ENCODE measurements around the gene EXOC6. TPM values are rescaled to one million over a fixed set of nuclear protein-coding genes. Genes with fewer than 3 reads are reported as not detected.
"Not testable (repeated sequence)": the region's sequence is repeated elsewhere in the genome, so short reads cannot be mapped to it uniquely, and the experiment has no call there.

The EXOC6 gene
- polyA plus RNA-seq, 2 donors, result 1.4 to 2.0 TPM

GRCh38 chr10:93088466-93088865, 240.1 kb downstream of the EXOC6 start:
- no peaks in the 10 kb centered on the region for H3K27me3 ChIP-seq (ENCODE audit: control insufficient read depth in 1 of 2, insufficient read depth in 2 of 2, low read length in 2 of 2)
- no peaks in the 10 kb centered on the region for H3K4me1 ChIP-seq (ENCODE audit: control insufficient read depth in 2 of 2, insufficient read depth in 2 of 2, low read length in 1 of 2)
- 72 to 75% methylated on average over 4 of the region's 4 CpGs for whole genome bisulfite sequencing, 2 donors
- H3K4me3 ChIP-seq (ENCODE audit: low read depth in 1 of 2, low read length in 2 of 2), result no peak overlapping the region
- H3K9me3 ChIP-seq (ENCODE audit: control insufficient read depth in 2 of 2, insufficient read depth in 1 of 2, low read depth in 1 of 2, low read length in 1 of 2), result no peaks in the 10 kb centered on the region
- H3K27ac ChIP-seq (ENCODE audit: low read depth in 2 of 2, low read length in 1 of 2), result no peak overlapping the region
- no peaks in the 10 kb centered on the region for H3K36me3 ChIP-seq (ENCODE audit: control insufficient read depth in 2 of 2, insufficient read depth in 2 of 2, low read length in 1 of 2)

- Histone ChIP-seq H3K4me1 (ENCODE audit: control insufficient read depth in 2 of 2, insufficient read depth in 2 of 2, low read length in 1 of 2) (no peaks in the 10 kb centered on the region), H3K4me3 (ENCODE audit: low read depth in 1 of 2, low read length in 2 of 2) (no peak overlapping the region), H3K27me3 (ENCODE audit: control insufficient read depth in 1 of 2, insufficient read depth in 2 of 2, low read length in 2 of 2) (no peaks in the 10 kb centered on the region), H3K36me3 (ENCODE audit: control insufficient read depth in 2 of 2, insufficient read depth in 2 of 2, low read length in 1 of 2) (no peaks in the 10 kb centered on the region), H3K27ac (ENCODE audit: low read depth in 2 of 2, low read length in 1 of 2) (no peak overlapping the region), H3K9me3 (ENCODE audit: control insufficient read depth in 2 of 2, insufficient read depth in 1 of 2, low read depth in 1 of 2, low read length in 1 of 2) (no peaks in the 10 kb centered on the region)
- whole genome bisulfite sequencing, 2 donors, result 83 to 89% methylated on average over 2 of the region's 2 CpGs
These were observed 242.3 kb downstream of the EXOC6 start for GRCh38 chr10:93090619-93091018.

DNA sequence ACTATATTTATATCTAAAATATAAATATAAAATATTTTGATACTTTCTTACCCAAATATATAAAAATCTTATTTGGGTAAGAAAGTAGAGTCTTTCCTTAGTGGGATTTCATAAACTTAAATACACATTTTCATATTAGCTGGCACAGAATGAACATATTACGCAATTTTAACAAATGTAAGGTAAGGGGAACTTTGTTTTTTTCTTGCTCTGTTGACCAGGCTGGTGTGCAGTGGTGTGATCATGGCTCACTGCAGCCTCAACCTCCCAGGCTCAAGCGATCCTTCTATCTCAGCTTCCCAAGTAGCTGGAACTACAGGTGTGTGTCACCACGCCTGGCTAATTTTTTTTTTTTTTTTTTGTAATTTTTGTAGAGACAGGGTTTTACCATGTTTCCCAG, 243.6 kb downstream of the EXOC6 start:
- H3K4me3 ChIP-seq (ENCODE audit: low read depth in 1 of 2, low read length in 2 of 2), result no peak overlapping the region
- H3K4me1 ChIP-seq (ENCODE audit: control insufficient read depth in 2 of 2, insufficient read depth in 2 of 2, low read length in 1 of 2), result no peaks in the 10 kb centered on the region
- no peaks in the 10 kb centered on the region for H3K36me3 ChIP-seq (ENCODE audit: control insufficient read depth in 2 of 2, insufficient read depth in 2 of 2, low read length in 1 of 2)
- WGBS, 2 donors, result 95 to 96% methylated on average over 3 of the region's 3 CpGs
- H3K9me3 ChIP-seq (ENCODE audit: control insufficient read depth in 2 of 2, insufficient read depth in 1 of 2, low read depth in 1 of 2, low read length in 1 of 2), result no peaks in the 10 kb centered on the region
- no peaks in the 10 kb centered on the region for H3K27me3 ChIP-seq (ENCODE audit: control insufficient read depth in 1 of 2, insufficient read depth in 2 of 2, low read length in 2 of 2)
- H3K27ac ChIP-seq (ENCODE audit: low read depth in 2 of 2, low read length in 1 of 2), result no peak overlapping the region

DNA sequence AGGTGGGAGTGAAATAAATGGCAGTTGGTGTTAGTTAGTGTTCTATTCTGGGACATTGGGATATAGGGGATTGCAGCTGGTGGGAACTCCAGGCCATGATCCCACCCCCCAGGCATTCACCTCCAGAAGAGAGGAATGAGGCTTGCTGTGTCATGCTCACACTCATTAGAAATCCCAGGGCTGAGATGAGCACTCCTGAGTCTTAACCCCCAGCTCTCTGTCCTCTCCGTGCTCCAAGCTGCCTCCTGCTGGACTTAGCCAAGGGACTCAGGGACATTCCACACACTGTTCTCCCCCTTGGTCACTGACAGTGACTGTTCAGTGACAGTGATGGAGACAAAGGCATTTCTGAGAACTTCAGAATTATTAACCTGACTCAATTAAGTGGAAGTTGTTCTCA, 246.9 kb downstream of the EXOC6 start:
- H3K36me3 ChIP-seq (ENCODE audit: control insufficient read depth in 2 of 2, insufficient read depth in 2 of 2, low read length in 1 of 2), result no peaks in the 10 kb centered on the region
- H3K4me1 ChIP-seq (ENCODE audit: control insufficient read depth in 2 of 2, insufficient read depth in 2 of 2, low read length in 1 of 2), result no peaks in the 10 kb centered on the region
- no peaks in the 10 kb centered on the region for H3K27me3 ChIP-seq (ENCODE audit: control insufficient read depth in 1 of 2, insufficient read depth in 2 of 2, low read length in 2 of 2)
- no peak overlapping the region for H3K27ac ChIP-seq (ENCODE audit: low read depth in 2 of 2, low read length in 1 of 2)
- no peak overlapping the region for H3K4me3 ChIP-seq (ENCODE audit: low read depth in 1 of 2, low read length in 2 of 2)
- no peaks in the 10 kb centered on the region for H3K9me3 ChIP-seq (ENCODE audit: control insufficient read depth in 2 of 2, insufficient read depth in 1 of 2, low read depth in 1 of 2, low read length in 1 of 2)
- WGBS, 2 donors, result 63 to 69% methylated on average over 1 of the region's 1 CpG

DNA sequence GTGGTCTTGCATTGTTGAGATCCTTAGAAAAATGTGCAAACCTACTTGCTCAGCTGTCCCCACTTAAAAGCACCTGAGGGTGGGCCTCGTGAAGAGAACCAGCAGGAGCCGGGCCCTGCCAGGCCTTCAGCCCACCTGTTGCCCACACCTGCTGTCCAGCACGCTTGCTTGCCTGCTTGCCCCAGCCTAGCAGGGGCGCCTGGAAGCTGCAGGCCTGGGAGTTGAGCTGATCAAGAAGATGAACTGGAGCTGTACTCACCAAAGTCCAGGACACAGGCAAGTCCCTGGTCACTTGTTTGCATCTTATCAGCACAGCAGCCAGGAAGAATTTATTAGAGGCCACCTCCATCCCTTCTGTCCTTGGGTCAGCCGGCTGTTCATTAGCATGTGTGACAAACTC, 248.6 kb downstream of the EXOC6 start:
- H3K27ac ChIP-seq (ENCODE audit: low read depth in 2 of 2, low read length in 1 of 2), result no peak overlapping the region
- WGBS, 2 donors, result 75 to 81% methylated on average over 5 of the region's 5 CpGs
- no peaks in the 10 kb centered on the region for H3K27me3 ChIP-seq (ENCODE audit: control insufficient read depth in 1 of 2, insufficient read depth in 2 of 2, low read length in 2 of 2)
- no peaks in the 10 kb centered on the region for H3K9me3 ChIP-seq (ENCODE audit: control insufficient read depth in 2 of 2, insufficient read depth in 1 of 2, low read depth in 1 of 2, low read length in 1 of 2)
- no peaks in the 10 kb centered on the region for H3K36me3 ChIP-seq (ENCODE audit: control insufficient read depth in 2 of 2, insufficient read depth in 2 of 2, low read length in 1 of 2)
- no peak overlapping the region for H3K4me3 ChIP-seq (ENCODE audit: low read depth in 1 of 2, low read length in 2 of 2)
- no peaks in the 10 kb centered on the region for H3K4me1 ChIP-seq (ENCODE audit: control insufficient read depth in 2 of 2, insufficient read depth in 2 of 2, low read length in 1 of 2)

GRCh38 chr10:93097386-93097785, 249.1 kb downstream of the EXOC6 start:
- Histone ChIP-seq H3K9me3 (ENCODE audit: control insufficient read depth in 2 of 2, insufficient read depth in 1 of 2, low read depth in 1 of 2, low read length in 1 of 2) (no peaks in the 10 kb centered on the region), H3K4me3 (ENCODE audit: low read depth in 1 of 2, low read length in 2 of 2) (no peak overlapping the region), H3K27me3 (ENCODE audit: control insufficient read depth in 1 of 2, insufficient read depth in 2 of 2, low read length in 2 of 2) (no peaks in the 10 kb centered on the region), H3K36me3 (ENCODE audit: control insufficient read depth in 2 of 2, insufficient read depth in 2 of 2, low read length in 1 of 2) (no peaks in the 10 kb centered on the region), H3K4me1 (ENCODE audit: control insufficient read depth in 2 of 2, insufficient read depth in 2 of 2, low read length in 1 of 2) (no peaks in the 10 kb centered on the region), H3K27ac (ENCODE audit: low read depth in 2 of 2, low read length in 1 of 2) (no peak overlapping the region)
- 80 to 83% methylated on average over 9 of the region's 9 CpGs for WGBS, 2 donors

- no peak overlapping the region for H3K4me3 ChIP-seq (ENCODE audit: low read depth in 1 of 2, low read length in 2 of 2)
- no peak overlapping the region for H3K27ac ChIP-seq (ENCODE audit: low read depth in 2 of 2, low read length in 1 of 2)
- no peaks in the 10 kb centered on the region for H3K4me1 ChIP-seq (ENCODE audit: control insufficient read depth in 2 of 2, insufficient read depth in 2 of 2, low read length in 1 of 2)
- WGBS, 2 donors, result 80 to 83% methylated on average over 3 of the region's 3 CpGs
- no peaks in the 10 kb centered on the region for H3K27me3 ChIP-seq (ENCODE audit: control insufficient read depth in 1 of 2, insufficient read depth in 2 of 2, low read length in 2 of 2)
- no peaks in the 10 kb centered on the region for H3K9me3 ChIP-seq (ENCODE audit: control insufficient read depth in 2 of 2, insufficient read depth in 1 of 2, low read depth in 1 of 2, low read length in 1 of 2)
- H3K36me3 ChIP-seq (ENCODE audit: control insufficient read depth in 2 of 2, insufficient read depth in 2 of 2, low read length in 1 of 2), result no peaks in the 10 kb centered on the region
These were observed 250.5 kb downstream of the EXOC6 start for GRCh38 chr10:93098816-93099215.

GRCh38 chr10:93099670-93100069, 251.3 kb downstream of the EXOC6 start:
- Histone ChIP-seq H3K27ac (ENCODE audit: low read depth in 2 of 2, low read length in 1 of 2) (no peak overlapping the region), H3K9me3 (ENCODE audit: control insufficient read depth in 2 of 2, insufficient read depth in 1 of 2, low read depth in 1 of 2, low read length in 1 of 2) (no peaks in the 10 kb centered on the region), H3K36me3 (ENCODE audit: control insufficient read depth in 2 of 2, insufficient read depth in 2 of 2, low read length in 1 of 2) (no peaks in the 10 kb centered on the region), H3K27me3 (ENCODE audit: control insufficient read depth in 1 of 2, insufficient read depth in 2 of 2, low read length in 2 of 2) (no peaks in the 10 kb centered on the region), H3K4me1 (ENCODE audit: control insufficient read depth in 2 of 2, insufficient read depth in 2 of 2, low read length in 1 of 2) (no peaks in the 10 kb centered on the region), H3K4me3 (ENCODE audit: low read depth in 1 of 2, low read length in 2 of 2) (no peak overlapping the region)
- WGBS, 2 donors, result 80 to 87% methylated on average over 7 of the region's 7 CpGs

DNA sequence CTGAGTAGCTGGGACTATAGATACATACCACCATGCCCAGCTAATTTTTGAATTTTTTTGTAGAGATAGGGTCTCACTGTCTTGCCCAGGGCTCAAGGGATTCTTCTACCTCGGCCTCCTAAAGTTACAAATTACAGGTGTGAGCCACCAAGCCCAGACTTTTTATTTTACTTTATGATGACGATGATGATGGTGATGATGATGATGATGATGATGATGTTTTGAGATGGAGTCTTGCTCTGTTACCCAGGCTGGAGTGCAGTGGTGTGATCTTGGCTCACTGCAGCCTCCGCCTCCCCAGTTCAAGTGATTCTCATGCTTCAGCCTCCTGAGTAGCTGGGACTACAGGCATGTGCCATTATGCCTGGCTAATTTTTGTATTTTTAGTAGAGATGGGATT, 252.8 kb downstream of the EXOC6 start:
- H3K27me3 ChIP-seq (ENCODE audit: control insufficient read depth in 1 of 2, insufficient read depth in 2 of 2, low read length in 2 of 2); H3K27ac ChIP-seq (ENCODE audit: low read depth in 2 of 2, low read length in 1 of 2); H3K36me3 ChIP-seq (ENCODE audit: control insufficient read depth in 2 of 2, insufficient read depth in 2 of 2, low read length in 1 of 2); H3K4me3 ChIP-seq (ENCODE audit: low read depth in 1 of 2, low read length in 2 of 2); H3K4me1 ChIP-seq (ENCODE audit: control insufficient read depth in 2 of 2, insufficient read depth in 2 of 2, low read length in 1 of 2); H3K9me3 ChIP-seq (ENCODE audit: control insufficient read depth in 2 of 2, insufficient read depth in 1 of 2, low read depth in 1 of 2, low read length in 1 of 2): not testable (repeated sequence)
- WGBS, 2 donors, result 94 to 99% methylated on average over 3 of the region's 3 CpGs

- Histone ChIP-seq H3K27ac (ENCODE audit: low read depth in 2 of 2, low read length in 1 of 2) (no peak overlapping the region), H3K36me3 (ENCODE audit: control insufficient read depth in 2 of 2, insufficient read depth in 2 of 2, low read length in 1 of 2) (no peaks in the 10 kb centered on the region), H3K4me3 (ENCODE audit: low read depth in 1 of 2, low read length in 2 of 2) (no peak overlapping the region), H3K9me3 (ENCODE audit: control insufficient read depth in 2 of 2, insufficient read depth in 1 of 2, low read depth in 1 of 2, low read length in 1 of 2) (no peaks in the 10 kb centered on the region), H3K27me3 (ENCODE audit: control insufficient read depth in 1 of 2, insufficient read depth in 2 of 2, low read length in 2 of 2) (no peaks in the 10 kb centered on the region), H3K4me1 (ENCODE audit: control insufficient read depth in 2 of 2, insufficient read depth in 2 of 2, low read length in 1 of 2) (no peaks in the 10 kb centered on the region)
- 73 to 78% methylated on average over 1 of the region's 1 CpG for WGBS, 2 donors
These were observed 255.6 kb downstream of the EXOC6 start for GRCh38 chr10:93103953-93104352.
